Stimulated activated CD4-positive, alpha-beta T cell treated with anti-CD3 and anti-CD28 coated beads, Interleukin-15, amount 100 ng/mL, for 48 hours (primary cell): ENCODE measurements around the gene PRDM16.

ENCODE experiments used
- DNase-seq, 2 donors: peaks; one replicate each; pipeline ENCODE4 v3.0.0-alpha.2; 2020; ENCODE audit warnings: low read depth in 2 of 2

PRDM16 gene

DNA sequence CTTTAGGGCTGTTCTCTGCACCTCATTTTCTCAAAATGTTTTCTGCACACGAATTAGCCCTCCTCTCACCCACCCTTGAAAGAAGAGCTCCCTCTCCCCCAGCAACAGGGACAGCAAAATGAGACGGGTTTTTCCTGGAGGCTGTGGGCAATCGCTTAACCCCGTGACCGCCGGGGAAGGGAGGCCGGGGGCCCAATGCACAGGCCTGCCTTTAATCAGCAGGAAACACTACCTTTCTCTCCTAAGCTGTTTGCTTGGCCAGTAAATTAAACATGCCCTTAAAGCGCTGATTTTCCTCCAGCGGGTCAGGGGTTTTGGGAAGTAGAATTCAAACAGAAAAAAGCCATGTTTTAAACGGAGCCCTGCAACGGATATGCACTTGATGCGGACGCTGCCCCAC is 114.4 kb downstream of the PRDM16 start:
- DNase-seq, result no peak

DNA sequence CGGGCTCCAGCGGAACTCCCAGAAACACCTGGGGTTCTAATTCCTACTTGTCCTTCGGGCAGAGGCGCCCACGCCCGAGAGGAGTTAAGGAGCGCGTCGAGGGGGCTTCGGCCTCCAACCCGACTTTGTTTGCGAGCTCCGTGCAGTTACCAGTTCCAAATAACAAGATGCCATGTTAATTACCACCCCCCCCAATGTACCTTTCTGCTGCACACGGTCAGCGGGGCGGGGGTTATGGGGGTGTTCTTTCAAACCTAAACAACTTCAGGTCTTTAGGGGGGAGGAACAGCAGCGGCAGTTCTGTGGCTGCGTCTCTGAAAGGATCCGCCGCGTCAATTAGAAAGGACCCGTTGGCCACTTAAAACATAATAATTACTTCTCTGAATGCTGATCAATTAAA is 114.8 kb downstream of the PRDM16 start:
- no peak for DNase-seq

DNA sequence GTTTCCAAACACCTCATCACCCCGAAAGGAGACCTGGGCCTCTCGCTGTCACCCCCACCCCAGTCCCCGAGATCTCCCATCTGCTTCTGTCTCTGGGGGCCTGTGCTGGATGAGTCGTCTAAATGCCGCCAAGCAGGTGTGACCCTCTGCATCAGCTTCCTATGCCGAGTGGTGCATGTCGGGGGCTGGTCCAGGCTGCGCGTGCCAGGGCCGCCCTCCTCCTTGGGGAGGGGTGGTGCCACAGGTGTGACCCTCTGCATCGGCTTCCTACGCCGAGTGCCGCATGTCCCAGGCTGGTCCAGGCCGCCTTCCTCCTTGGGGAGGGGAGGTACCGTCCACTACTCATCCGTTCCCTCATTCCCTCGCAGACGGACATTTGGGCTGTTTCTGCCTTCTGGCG is 115.7 kb downstream of the PRDM16 start:
- DNase-seq, result no peak

DNA sequence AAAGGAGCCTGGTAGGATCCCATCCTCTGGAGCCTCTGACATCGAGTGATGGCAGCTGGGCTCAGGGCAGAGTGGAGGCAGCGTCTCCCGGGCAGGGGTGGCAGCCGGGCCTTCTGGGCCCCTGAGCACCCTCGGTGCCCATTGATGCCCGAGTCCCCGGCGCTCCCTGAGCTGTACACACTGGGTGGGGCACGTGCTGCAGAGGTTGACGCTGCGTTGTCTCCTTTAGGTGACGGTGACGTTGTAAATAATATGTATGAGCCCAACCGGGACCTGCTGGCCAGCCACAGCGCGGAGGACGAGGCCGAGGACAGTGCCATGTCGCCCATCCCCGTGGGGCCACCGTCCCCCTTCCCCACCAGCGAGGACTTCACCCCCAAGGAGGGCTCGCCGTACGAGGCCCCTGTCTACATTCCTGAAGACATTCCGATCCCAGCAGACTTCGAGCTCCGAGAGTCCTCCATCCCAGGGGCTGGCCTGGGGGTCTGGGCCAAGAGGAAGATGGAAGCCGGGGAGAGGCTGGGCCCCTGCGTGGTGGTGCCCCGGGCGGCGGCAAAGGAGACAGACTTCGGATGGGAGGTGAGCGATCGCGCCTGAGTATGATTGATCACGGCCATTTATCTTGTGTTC is 117.0 kb downstream of the PRDM16 start:
- DNase-seq, result no peak

DNA sequence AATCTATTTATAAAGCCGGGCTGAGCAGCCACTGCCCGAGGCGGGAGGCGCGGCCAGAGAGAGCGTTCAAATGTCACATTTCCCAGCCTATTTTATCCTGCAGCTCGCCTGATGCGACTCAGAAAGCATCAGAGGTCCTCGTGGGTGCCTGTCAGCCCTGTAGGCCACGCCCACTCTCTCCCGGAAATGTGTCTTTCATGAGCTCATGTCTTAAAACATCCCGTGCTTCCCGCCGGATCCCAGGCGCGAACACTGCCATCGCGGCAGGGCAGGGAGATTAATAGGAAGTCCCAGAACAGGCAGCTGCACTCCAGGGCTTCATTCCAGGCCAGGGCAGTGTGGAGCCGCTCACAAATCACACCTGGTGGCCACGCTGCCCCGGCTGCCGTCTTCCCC is 117.5 kb downstream of the PRDM16 start:
- no peak for DNase-seq

DNA sequence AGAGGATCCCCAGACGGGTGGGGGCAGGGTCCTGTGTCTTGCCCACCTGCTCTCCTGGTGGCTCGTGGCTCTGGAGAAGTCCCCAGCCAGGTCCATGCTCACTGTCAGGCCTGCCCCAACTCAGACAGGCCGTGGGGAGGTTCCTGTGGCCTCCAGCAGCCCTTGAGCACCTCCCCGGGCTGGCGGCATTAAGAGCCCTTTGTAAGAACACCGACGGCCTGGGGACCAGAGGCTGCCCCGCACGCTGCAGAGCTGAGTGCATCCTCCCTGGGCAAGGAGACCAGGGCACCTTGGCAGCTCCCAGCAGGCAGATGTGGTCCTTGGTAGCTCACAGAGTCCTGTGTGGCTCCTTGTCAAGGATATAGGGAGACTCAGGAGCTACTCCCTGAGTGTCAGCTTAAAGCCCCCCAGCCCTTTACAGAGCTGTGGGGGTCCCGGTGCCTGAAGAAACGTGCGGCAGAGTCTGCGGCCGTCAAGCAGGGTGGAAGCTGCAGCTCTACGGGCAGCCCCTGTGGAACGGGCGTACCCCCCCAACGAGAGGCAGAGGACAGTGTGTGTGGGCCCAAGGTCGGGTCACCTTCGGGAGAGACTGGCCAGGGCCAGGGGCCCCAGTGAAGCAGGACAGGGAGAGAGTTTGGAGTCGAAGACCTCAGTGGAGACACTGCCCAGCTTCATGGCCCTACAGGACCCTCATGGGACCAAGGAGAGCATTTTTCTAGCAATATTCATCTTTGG is 118.6 kb downstream of the PRDM16 start:
- DNase-seq, result no peak

DNA sequence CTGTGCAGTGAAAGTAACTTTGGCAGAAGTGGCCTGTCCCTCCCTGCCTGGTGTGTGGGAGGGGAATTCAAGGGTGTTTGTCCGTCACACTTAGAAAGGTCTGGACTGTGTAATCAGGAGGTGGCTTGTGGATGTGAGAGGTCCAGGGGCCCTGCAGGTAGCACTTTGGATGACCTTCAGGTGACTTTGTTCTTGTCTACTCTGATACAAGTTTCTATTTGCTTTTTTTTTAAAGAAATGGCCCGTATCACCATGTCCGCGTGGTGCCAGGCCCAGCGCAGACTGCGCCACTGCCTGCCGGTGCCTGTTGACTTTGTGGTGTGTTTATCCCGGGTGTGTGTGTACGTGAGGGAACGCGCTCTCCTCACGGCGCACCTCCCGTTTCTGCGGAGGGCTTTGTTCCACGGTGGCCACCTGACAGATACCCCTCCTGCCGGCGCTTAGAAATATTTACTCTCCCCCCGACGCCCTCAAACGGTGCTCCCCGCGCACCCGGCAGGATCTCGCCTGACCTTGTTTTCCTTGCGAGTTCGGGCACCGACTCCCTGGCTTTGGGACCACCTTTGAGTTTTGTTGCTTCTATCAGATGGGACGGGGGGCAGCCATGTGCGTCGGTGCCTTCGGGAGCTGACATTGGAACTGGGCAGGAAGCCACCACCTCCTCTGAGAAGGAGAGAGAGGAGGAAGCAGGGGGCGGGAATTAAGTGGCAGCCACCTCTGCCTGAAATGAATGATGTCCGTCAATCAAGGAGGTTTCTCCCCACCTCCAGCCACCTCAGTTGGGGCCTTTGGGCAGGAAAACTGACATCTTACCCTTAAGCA is 119.4 kb downstream of the PRDM16 start:
- DNase-seq, result no peak

DNA sequence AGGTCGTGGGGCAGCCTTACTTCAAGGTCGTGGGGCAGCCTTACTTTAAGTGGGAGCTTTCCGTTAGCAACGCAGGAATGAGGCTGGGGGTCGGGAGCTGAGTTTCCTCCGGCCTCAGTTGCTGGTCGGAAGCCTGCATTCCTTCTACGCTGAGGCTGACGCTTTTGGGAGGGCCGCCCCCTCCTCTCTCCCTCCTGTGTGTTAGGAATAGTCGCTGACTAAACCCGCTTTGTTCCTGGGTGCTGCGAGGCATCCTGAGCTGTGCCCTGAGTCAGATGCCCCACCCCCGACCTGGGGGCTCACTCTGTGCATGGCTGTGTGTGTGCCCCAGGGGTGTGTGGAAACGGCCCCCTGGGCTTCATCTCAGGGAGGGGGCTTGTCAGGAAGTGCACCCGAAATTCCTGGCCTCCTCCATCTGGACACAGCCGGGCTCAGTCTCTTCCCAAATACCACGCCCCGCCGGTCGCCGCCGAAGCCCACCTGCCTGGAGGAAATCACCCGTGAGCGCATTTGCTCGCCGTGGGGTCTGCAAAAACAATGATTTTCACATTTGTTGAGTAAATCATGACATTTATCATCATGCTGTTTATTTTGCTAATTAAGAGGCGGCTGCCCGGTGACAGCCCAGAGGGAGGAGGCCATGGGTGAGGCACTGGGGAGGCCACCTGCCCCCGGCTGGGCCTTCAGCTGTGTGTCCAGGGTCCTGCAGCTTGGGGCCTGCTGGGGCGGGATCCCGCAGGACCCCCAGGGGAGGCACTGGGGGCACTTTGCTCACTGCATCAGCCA is 121.4 kb downstream of the PRDM16 start:
- DNase-seq, result no peak

DNA sequence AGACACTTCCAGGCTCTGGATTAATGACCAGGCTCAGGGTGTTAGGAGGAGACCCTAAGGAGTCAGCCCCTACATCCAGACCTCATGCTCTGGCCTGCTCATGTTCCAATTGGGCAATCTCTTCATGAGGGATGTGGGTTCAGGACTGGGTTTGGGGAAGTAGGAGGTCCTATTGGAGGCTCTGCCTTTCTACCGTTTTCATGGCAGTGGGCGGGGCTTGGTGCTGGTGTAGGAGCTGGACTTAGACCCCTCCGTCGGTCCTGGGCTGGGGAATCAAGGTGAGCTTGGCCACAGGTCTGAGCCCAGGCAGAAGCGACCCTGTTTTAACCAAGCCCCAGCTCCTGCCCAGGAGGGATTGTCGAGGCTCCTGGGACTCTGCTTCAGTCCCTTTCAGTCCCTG is 123.4 kb downstream of the PRDM16 start:
- no peak for DNase-seq

DNA sequence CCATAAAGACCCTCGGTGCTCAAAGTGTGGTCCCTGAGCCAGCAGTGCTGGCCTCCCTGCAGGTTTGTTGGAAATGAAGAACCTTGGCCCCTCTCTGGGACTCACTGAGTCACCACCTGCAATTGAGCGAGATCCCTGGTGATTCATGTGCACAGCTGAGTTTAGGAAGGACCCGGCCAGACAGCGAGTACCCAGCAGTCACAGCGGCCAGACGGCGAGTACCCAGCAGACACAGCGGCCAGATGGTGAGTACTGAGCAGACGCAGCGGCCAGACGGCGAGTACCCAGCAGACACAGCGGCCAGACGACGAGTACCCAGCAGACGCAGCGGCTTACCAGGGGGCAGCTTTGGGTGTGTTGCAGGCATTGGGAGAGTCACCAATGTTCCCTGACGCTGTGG is 123.8 kb downstream of the PRDM16 start:
- no peak for DNase-seq

DNA sequence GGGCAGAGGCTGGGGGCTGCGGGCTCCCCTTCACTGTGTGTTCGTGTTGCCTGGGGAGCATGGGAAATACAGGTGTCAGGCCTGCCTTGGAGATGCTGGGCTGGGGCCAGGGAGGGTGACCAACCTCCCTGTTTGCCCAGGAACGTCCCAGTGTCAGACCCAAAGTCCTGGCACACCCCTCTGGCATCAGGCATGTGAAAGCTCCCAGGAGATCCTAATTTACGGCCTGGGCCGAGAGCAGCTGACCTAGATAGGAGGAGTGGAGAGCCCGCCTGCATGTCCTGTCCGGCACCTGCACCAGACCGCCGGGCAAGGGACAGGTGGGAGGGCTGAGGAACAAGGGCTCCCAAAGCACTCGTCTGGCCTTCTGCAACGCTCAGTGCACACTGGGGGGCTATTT is 124.8 kb downstream of the PRDM16 start:
- DNase-seq, result no peak

DNA sequence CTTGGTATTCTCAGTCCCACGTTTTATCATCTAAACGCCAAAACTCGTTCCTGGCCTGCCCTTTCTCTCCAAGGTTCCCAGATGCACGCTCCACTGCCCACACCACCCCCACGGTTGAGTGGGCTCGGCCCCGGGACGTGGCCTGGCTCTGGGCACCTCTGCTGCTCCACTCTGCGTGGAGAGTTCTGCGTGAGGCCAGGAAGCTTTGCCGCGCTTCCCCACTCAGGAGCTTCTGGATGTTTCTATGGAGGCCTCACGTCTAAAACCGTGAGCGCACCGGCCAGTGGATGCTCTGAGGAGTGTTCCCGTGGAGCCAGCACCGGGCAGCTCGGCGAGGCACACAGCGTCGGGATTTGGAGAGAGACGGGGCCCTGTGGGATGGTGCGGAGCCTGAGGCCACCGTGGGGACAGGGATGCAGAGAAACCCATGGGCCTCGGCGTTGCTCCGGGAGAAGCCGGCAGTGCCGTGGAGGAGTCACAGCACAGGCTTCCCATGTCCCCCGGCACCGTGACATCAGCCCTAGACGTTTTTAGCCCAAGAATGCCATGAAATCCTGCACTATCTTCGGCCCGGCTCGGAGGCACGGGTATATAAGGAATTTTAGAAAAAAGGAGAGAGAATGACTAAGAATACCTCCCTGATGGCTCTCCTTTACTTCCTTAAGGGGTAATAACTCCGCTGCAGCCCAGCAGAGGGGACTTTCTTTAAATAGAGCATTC is 125.9 kb downstream of the PRDM16 start:
- DNase-seq, result no peak

DNA sequence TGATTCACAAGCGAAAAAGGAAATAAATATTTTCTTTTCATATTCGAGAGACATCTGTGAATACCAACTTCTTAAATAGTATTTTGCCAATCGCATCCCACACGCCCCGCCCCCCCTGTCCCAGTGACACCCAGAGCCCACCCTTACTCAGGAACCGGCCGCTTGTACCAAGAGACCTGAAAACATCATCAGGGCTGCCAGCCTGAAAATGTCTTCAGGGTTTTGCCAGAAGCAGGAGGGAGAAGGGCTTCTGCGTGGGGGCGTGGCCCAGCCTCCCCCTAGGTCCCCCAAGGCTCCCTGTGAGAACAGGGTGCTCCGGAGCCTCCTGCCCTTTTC is 126.4 kb downstream of the PRDM16 start:
- no peak for DNase-seq

DNA sequence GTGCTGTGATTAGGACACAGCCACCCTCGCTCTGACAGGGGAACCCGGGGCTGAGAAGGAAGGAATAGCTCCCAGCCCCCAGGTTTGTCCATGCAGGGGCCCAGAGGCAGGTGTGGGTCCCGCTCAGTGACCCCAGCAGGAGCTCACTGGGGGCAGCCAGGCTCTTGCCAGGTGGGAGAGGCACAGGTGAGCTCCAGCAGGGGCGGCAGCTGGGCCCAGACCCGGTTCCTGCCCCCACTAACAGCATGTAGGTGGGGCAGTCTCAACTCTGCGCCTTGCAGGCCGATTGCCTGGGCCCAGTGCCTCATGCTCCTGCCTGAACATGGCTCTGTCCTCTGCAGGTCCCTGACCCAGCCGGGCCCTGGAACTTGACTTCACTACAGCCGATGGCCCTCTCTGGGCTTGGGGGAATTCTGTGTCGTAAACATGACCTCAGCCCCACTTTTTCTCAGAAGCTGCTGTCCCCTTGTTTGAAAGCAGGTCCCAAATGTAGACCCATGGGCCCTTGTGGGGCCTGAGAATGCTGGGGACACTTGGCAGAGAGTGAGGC is 127.0 kb downstream of the PRDM16 start:
- no peak for DNase-seq

DNA sequence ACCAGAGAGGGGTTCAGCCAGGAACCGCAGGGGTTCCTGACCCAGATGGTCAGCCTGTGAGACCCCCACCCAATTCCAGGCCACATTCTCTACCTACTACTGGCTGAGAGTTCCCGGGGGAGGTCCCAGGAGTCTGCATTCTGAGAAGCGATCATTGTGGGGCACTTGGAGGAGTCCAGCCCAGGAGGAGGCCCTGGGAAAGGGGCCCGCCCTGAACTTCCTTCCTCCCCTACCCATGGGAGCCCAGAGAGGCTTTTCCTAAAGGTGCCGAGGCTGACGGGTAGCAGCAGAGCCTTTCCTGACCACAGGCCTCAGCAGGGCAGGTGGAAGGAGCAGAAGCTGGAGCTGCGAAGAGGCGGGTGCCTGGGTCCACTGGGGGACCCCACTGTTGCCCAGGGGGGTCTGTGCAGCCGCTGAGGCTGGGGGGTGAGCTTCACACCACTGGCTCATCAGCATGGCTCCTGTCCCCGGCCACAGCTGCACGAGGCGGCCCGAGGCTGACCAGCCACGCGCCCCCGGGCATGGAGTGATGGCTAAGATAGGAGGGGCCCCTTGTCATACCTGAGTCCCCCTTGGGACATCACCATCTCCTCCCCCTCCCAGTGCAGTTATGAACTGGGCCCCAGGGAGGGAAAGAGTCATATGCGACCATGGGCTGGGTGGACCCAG is 127.7 kb downstream of the PRDM16 start:
- DNase-seq, result no peak

DNA sequence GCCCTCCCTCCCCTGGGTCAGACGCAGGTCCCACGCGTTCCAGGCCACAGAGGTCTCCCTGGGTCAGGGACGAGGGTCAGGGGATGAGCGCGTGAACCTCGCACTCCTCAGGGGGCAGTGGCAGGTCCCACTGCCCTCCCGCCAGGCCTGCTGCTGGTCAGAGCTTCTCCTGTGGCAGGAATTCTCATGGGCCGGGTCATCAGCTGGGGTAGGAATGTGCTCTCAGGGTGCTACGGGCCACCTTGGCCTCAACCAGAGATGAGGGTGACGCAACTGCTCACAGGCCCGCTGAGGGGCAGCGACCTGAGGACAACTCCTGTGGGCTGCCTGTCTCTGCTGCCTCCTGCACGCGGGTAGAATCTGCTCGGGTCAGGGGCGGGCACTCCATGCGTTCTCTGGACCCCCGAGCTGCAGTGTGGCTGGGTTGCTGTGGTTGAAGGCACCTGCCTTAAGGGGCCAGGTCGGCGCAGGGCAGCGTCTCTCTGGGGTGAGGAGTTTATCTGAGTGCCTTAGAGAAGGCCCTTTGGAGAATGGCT is 128.8 kb downstream of the PRDM16 start:
- DNase-seq, result no peak

DNA sequence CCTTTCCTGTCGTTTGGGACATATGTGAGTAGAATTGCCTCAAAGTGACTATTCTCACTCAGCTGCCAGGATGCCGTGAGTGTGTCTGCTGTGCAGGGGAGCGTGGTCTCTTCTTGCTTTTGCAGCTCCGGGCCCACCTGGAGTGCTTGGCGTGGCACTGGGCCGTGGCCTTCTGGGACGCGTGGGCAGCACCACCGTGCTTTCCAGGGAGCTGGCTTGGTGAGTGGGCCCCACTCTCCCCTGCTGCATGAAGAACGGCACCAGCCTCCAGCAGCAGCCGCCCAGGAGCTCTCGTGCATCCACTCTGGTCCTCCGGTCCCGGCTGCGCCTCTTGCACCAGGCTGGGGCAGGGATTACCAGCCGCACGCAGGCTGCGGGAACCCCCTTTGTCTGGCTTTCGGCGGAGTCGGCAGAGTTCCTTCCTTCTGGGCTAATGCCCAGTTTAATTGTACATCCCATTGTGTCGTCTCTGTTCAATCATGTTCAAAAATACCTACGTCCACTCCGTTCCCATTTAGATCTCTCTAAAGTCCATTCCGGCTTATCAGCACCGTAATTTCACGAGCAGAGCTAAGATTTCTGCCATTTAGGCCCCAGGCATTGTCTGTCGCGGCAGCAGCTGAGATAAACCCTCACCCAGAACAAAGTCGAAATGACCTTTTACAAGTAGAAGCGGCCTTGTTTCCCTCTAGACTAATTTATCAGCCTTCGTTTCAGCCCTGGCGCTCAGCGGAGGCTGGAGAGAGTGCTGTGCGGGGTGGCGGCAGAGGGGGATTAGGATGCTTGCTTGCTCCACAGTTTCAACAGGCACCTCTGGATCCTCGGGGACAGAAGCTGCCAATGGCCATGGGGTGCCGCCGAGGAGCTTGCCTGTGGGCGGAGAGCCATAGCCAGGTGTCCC is 129.6 kb downstream of the PRDM16 start:
- DNase-seq, result no peak

DNA sequence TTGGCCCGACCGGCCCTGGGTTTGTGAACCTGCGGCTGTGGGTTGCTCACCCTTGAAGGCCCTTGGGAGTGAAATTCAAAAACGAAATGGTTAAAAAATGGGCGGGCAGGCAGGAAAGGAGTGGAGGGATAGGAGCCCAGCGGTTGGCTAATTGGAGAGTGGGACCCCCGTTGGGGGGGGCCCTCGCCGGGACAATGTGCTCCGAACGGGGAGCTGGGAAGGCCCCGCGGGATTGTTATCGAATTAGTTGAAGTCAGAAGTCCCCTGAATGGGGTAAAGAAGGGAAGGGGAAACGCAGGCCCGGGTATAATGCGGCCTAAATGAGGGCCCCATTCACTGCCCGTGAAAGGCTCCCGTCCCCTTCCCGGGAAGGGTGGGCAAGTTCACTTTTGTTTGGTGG is 135.7 kb downstream of the PRDM16 start:
- no peak for DNase-seq

DNA sequence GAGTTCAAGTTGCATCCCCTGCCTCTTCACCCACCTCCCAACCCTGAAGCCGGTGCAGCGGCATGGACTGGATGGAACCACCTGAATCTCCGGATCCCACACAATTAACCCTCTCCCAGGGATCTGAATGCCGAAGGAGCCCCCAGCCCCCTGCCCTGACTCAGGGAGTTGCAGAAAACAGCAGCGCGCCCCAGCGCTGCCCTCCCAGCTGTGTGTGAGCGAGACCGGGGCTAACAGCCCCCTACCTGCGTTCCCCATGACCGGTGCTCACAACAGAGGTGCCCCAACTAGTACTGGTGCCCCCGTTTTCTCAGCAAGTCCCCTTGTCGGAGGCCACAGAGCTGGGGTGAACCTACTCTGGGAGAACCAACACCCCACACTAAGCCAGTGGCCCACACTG is 136.8 kb downstream of the PRDM16 start:
- no peak for DNase-seq
